ENCODE results near the gene DOC2B.
"Not testable (repeated sequence)": the region's sequence is repeated elsewhere in the genome, so short reads cannot be mapped to it uniquely, and the experiment has no call there.

DNA sequence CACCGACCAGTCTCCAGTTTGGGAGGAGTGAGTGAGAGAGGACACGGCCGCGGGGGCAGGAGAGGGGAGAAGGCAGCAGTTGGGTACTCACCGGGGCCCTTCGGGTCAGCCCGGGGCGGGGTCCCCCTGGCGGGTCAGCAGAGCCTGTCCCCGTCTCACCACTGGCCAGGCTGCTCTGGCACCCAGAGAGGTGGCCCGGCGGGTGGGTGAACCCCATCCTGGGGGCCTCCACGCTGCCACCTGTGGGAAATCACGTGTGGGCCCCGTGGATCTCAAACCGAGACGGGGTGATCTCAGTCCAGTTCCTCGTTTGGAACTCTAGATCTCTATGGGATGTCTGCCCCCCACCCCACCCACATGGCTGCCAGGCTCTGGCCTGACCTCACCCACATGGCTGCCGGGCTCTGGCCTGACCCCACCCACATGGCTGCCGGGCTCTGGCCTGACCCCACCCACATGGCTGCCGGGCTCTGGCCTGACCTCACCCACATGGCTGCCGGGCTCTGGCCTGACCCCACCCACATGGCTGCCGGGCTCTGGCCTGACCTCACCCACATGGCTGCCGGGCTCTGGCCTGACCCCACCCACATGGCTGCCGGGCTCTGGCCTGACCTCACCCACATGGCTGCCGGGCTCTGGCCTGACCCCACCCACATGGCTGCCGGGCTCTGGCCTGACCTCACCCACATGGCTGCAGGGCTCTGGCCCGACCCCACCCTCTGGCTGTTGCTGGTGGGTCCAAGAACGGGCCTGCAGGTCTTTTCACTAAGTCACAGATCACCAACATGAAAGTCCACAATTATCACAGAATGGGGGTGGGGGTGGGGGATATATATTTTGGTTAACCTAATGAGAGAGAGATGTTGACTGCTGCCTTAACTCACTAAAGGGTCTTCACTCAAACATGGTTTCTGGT, 34.4 kb upstream of the DOC2B start:
- not testable (repeated sequence) for TF ChIP-seq EP300 (IDR thresholded peaks at IDR 0.05; ENCODE audit: low read length); BRCA1 (IDR thresholded peaks at IDR 0.05); BRCA1 (CRISPR knock-in tag; IDR thresholded peaks at IDR 0.05); NFIC (IDR thresholded peaks at IDR 0.05); MEIS2 (IDR thresholded peaks at IDR 0.05; ENCODE audit: partially characterized antibody); KLF16 (IDR thresholded peaks at IDR 0.05); FOXJ3 (CRISPR knock-in tag; IDR thresholded peaks at IDR 0.05); CBX3 (IDR thresholded peaks at IDR 0.05; ENCODE audit: borderline replicate concordance in 1 of 2, low read length in 2 of 2); ESRRA (IDR thresholded peaks at IDR 0.05; ENCODE audit: borderline replicate concordance, low read depth)
- TF ChIP-seq, protein P1, sequence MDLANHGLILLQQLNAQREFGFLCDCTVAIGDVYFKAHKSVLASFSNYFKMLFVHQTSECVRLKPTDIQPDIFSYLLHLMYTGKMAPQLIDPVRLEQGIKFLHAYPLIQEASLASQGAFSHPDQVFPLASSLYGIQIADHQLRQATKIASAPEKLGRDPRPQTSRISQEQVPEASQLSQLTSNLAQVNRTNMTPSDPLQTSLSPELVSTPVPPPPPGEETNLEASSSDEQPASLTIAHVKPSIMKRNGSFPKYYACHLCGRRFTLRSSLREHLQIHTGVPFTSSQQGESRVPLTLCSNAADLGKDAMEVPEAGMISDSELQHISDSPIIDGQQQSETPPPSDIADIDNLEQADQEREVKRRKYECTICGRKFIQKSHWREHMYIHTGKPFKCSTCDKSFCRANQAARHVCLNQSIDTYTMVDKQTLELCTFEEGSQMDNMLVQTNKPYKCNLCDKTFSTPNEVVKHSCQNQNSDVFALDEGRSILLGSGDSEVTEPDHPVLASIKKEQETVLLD (IDR thresholded peaks at IDR 0.05): not testable (repeated sequence)
- TF ChIP-seq HCFC1 (IDR thresholded peaks at IDR 0.05; ENCODE audit: low read depth, low read length): peak; percentile 76
